ENCODE measurements around the gene RNLS. TPM values are rescaled to one million over a fixed set of nuclear protein-coding genes. Genes with fewer than 3 reads are reported as not detected.

RNLS gene
- total RNA-seq, 1 experiment from 2014 or later, result 11.4 TPM

DNA sequence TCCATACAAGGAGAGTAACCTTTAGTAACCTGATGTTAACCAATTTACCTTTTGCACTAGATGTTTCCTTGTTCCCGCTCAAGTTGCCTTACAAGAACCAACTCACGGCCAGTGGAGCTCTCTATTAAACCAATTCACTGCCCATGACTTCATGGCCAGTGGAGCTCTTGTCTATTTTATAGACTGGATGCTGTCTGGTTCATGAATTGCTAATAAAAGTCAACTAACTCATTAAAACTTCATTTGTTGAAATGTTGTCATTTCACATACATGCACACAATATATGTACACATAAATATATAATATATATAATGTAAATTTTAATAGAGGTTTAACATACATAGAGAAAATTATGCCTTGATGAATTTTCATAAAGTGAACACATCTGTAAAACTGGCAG is 216.3 kb downstream of the RNLS start:
- H3K27ac ChIP-seq (ENCODE audit: low read length), result no peak overlapping the region
- peaks cover 6% of the 10 kb centered on the region; the same call in 1 of the 2 replicates for H3K9me3 ChIP-seq (ENCODE audit: control insufficient read depth, insufficient read depth, low read depth, low read length)
- TF ChIP-seq TCF7L2 (IDR thresholded peaks at IDR 0.05; ENCODE audit: low read depth, low read length) (no peak), POLR2AphosphoS5 (IDR thresholded peaks at IDR 0.05; ENCODE audit: low read depth, low read length) (no peak)
- TF ChIP-seq, protein P1, sequence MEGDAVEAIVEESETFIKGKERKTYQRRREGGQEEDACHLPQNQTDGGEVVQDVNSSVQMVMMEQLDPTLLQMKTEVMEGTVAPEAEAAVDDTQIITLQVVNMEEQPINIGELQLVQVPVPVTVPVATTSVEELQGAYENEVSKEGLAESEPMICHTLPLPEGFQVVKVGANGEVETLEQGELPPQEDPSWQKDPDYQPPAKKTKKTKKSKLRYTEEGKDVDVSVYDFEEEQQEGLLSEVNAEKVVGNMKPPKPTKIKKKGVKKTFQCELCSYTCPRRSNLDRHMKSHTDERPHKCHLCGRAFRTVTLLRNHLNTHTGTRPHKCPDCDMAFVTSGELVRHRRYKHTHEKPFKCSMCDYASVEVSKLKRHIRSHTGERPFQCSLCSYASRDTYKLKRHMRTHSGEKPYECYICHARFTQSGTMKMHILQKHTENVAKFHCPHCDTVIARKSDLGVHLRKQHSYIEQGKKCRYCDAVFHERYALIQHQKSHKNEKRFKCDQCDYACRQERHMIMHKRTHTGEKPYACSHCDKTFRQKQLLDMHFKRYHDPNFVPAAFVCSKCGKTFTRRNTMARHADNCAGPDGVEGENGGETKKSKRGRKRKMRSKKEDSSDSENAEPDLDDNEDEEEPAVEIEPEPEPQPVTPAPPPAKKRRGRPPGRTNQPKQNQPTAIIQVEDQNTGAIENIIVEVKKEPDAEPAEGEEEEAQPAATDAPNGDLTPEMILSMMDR (IDR thresholded peaks at IDR 0.05), result no peak
- no peaks in the 10 kb centered on the region for H3K27me3 ChIP-seq (ENCODE audit: control insufficient read depth, insufficient read depth, low read length)
- in situ Hi-C loops (cut with HindIII; ENCODE audit: low pct_unique_long_range_greater_than_20kb, low sequenced_read_pairs) (no loop called here), intact Hi-C loops (cut with micrococcal nuclease; ENCODE audit: unreplicated experiment) (no loop called here)
- DNase-seq (ENCODE audit: low read depth, low spot score) (no peak), ATAC-seq (no peak)
- H3K4me1 ChIP-seq (ENCODE audit: control insufficient read depth, insufficient read depth, low read length), result no peaks in the 10 kb centered on the region
- H3K36me3 ChIP-seq (ENCODE audit: control insufficient read depth, insufficient read depth, low read length), result no peaks in the 10 kb centered on the region
- ChIA-PET CTCF (no interaction called here), POLR2A (interaction anchor here (0.7 kb wide), 1 partner anchor 645 kb away, joined by 14 read pairs; no protein-coding TSS in a partner anchor)
- no peak overlapping the region for H3K4me3 ChIP-seq (ENCODE audit: low read depth in 2 of 2, low read length in 2 of 2)
- no TSS peak for BruUV-seq (replicated peaks)

DNA sequence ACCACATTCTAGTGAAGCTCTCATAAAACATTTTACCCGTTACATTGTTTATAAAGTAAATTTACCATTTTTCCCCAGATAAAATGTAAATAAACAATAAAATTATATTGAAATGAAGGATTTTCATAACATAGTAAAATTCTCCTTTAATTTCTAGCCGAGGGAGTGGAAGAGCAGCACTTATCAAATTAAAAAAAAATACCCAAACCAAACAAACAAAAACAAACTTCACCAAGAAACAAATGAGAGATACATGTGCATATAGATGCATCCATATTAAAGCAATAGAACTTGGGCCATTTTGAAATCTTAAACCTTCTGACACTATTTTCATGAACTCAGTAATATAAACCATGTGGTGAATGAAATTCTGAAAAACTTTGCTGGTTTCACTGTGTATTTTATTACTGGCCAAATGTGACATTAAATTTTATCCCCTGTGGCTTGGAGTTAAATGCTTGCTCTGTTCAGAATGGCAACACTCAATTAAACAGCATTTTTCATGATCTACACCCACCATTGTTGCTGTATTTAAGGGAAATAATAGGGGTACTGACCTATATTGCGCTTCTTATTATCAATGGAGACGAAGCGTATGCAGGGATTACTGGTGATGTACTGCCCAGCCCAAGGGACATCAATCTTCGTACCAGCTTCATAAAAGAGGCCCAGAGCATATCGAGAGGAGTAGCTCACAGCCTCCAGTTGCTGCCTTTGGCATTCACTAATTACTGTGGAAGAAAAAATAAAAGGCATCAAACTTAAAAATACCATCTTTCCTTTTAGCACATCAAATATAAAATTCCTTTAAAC is 220.9 kb downstream of the RNLS start:
- intact Hi-C loops (cut with micrococcal nuclease; ENCODE audit: unreplicated experiment), result no loop called here
- ChIA-PET CTCF (no interaction called here), POLR2A (no interaction called here)
- TF ChIP-seq, protein P1 (IDR thresholded peaks at IDR 0.05), result no peak
- TF ChIP-seq, protein P2, sequence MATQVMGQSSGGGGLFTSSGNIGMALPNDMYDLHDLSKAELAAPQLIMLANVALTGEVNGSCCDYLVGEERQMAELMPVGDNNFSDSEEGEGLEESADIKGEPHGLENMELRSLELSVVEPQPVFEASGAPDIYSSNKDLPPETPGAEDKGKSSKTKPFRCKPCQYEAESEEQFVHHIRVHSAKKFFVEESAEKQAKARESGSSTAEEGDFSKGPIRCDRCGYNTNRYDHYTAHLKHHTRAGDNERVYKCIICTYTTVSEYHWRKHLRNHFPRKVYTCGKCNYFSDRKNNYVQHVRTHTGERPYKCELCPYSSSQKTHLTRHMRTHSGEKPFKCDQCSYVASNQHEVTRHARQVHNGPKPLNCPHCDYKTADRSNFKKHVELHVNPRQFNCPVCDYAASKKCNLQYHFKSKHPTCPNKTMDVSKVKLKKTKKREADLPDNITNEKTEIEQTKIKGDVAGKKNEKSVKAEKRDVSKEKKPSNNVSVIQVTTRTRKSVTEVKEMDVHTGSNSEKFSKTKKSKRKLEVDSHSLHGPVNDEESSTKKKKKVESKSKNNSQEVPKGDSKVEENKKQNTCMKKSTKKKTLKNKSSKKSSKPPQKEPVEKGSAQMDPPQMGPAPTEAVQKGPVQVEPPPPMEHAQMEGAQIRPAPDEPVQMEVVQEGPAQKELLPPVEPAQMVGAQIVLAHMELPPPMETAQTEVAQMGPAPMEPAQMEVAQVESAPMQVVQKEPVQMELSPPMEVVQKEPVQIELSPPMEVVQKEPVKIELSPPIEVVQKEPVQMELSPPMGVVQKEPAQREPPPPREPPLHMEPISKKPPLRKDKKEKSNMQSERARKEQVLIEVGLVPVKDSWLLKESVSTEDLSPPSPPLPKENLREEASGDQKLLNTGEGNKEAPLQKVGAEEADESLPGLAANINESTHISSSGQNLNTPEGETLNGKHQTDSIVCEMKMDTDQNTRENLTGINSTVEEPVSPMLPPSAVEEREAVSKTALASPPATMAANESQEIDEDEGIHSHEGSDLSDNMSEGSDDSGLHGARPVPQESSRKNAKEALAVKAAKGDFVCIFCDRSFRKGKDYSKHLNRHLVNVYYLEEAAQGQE (IDR thresholded peaks at IDR 0.05; ENCODE audit: insufficient read depth in 1 of 2, low read depth in 2 of 2, low read length in 1 of 2), result no peak
- TF ChIP-seq TCF7L2 (IDR thresholded peaks at IDR 0.05; ENCODE audit: low read depth, low read length), result no peak
- no peak for TF ChIP-seq SIN3A (IDR thresholded peaks at IDR 0.05; ENCODE audit: borderline replicate concordance, insufficient read depth, low read depth, low read length)
- Histone ChIP-seq H3K9me3 (ENCODE audit: control insufficient read depth, insufficient read depth, low read depth, low read length) (no peaks in the 10 kb centered on the region), H3K36me3 (ENCODE audit: control insufficient read depth, insufficient read depth, low read length) (no peaks in the 10 kb centered on the region), H3K27me3 (ENCODE audit: control insufficient read depth, insufficient read depth, low read length) (no peaks in the 10 kb centered on the region), H3K4me3 (ENCODE audit: low read depth in 2 of 2, low read length in 2 of 2) (no peak overlapping the region), H3K27ac (ENCODE audit: low read length) (no peak overlapping the region), H3K4me1 (ENCODE audit: control insufficient read depth, insufficient read depth, low read length) (no peaks in the 10 kb centered on the region)
- BruUV-seq (replicated peaks), result no TSS peak
- DNase-seq (ENCODE audit: low read depth, low spot score) (no peak), ATAC-seq (no peak)
- in situ Hi-C loops (cut with HindIII; ENCODE audit: low pct_unique_long_range_greater_than_20kb, low sequenced_read_pairs), result no loop called here

Data from Panc1 (cell line).